Kidney capillary endothelial cell (primary cell): ENCODE results near the gene CDH23.
A peak's percentile ranks its signal among the peaks of the same experiment; 100 is the strongest.

ENCODE experiments used
- DNase-seq: peaks from one replicate; pipeline ENCODE4 v3.0.0-alpha.2; 2018; ENCODE audit warnings: low spot score

The CDH23 gene

GRCh38 chr10:71564194-71564820 is 167.6 kb downstream of the CDH23 start:
- DNase-seq = no peak

GRCh38 chr10:71565284-71566000 is 168.7 kb downstream of the CDH23 start:
- no peak for DNase-seq

- DNase-seq = no peak
Measured at GRCh38 chr10:71567006-71567405, 170.3 kb downstream of the CDH23 start.

GRCh38 chr10:71568896-71569492 is 172.3 kb downstream of the CDH23 start:
- no peak for DNase-seq

GRCh38 chr10:71569775-71570588 is 173.3 kb downstream of the CDH23 start:
- peak; percentile 44 for DNase-seq

- no peak for DNase-seq
Measured at GRCh38 chr10:71571460-71572175, 174.9 kb downstream of the CDH23 start.

GRCh38 chr10:71572962-71573361 is 176.2 kb downstream of the CDH23 start:
- DNase-seq = no peak

- no peak for DNase-seq
Measured at GRCh38 chr10:71573562-71574518, 177.1 kb downstream of the CDH23 start.

- no peak for DNase-seq
Measured at GRCh38 chr10:71575451-71575850, 178.7 kb downstream of the CDH23 start.

GRCh38 chr10:71575934-71576801 is 179.4 kb downstream of the CDH23 start:
- DNase-seq = no peak

- DNase-seq = no peak
Measured at GRCh38 chr10:71576842-71577241, 180.1 kb downstream of the CDH23 start.

GRCh38 chr10:71577345-71577744 is 180.6 kb downstream of the CDH23 start:
- DNase-seq = no peak

GRCh38 chr10:71578069-71578468 is 181.3 kb downstream of the CDH23 start:
- DNase-seq = no peak

- DNase-seq = no peak
Measured at GRCh38 chr10:71579668-71580067, 182.9 kb downstream of the CDH23 start.

- no peak for DNase-seq
Measured at GRCh38 chr10:71580415-71580814, 183.7 kb downstream of the CDH23 start.

GRCh38 chr10:71580926-71581325 is 184.2 kb downstream of the CDH23 start:
- no peak for DNase-seq

GRCh38 chr10:71581376-71581775 is 184.7 kb downstream of the CDH23 start:
- DNase-seq = no peak

GRCh38 chr10:71582019-71582418 is 185.3 kb downstream of the CDH23 start:
- peak; percentile 29 for DNase-seq
